DOHH2 (cell line): ENCODE measurements around the gene MYO1D.

Source experiments
- H3F3A ChIP-seq: fragments of 200-600 bp; sonication (generic), shearing (Covaris generic); 2 replicates; pipeline ENCODE4 v1.6.0; 2016; ENCODE audit warnings: antibody characterized with exemption, mild to moderate bottlenecking; ENCODE audit not compliant: control insufficient read depth, insufficient read depth
- H3K27ac ChIP-seq: fragments of 200-600 bp; sonication (generic); 2 replicates; pipeline ENCODE4 v1.5.1; 2014; ENCODE audit warnings: low read depth, mild to moderate bottlenecking, low read length, moderate library complexity
- H3K27me3 ChIP-seq: fragments of 200-600 bp; sonication (generic); 2 replicates; pipeline ENCODE4 v1.6.1; 2014; ENCODE audit warnings: mild to moderate bottlenecking, low read length, mixed read lengths; ENCODE audit not compliant: control insufficient read depth
- H3K36me3 ChIP-seq: fragments of 200-600 bp; sonication (generic); 2 replicates; pipeline ENCODE4 v1.6.1; 2014; ENCODE audit warnings: mild to moderate bottlenecking, low read length, moderate library complexity, mixed read lengths; ENCODE audit not compliant: control insufficient read depth
- H3K4me1 ChIP-seq: fragments of 200-600 bp; sonication (generic); 2 replicates; pipeline ENCODE4 v1.6.1; 2014; ENCODE audit warnings: mild to moderate bottlenecking, low read length, mixed read lengths; ENCODE audit not compliant: control insufficient read depth
- H3K4me2 ChIP-seq: fragments of 200-600 bp; sonication (generic); 2 replicates; pipeline ENCODE4 v1.6.0; 2014; ENCODE audit warnings: mild to moderate bottlenecking, low read length, moderate library complexity
- H3K4me3 ChIP-seq: fragments of 200-600 bp; sonication (generic); 2 replicates; pipeline ENCODE4 v1.5.1; 2014; ENCODE audit warnings: mild to moderate bottlenecking, low read length, mixed read lengths
- H3K79me2 ChIP-seq: fragments of 200-600 bp; sonication (generic); 2 replicates; pipeline ENCODE4 v1.6.1; 2014; ENCODE audit warnings: mild to moderate bottlenecking, low read length, mixed read lengths; ENCODE audit not compliant: control insufficient read depth
- H3K9me2 ChIP-seq: fragments of 200-600 bp; sonication (generic); replicated peaks from 2 replicates; pipeline ENCODE4 v1.6.1; 2014; ENCODE audit warnings: mild to moderate bottlenecking, low read length, mixed read lengths; ENCODE audit not compliant: control insufficient read depth
- H3K9me3 ChIP-seq: fragments of 200-600 bp; sonication (generic); 2 replicates; pipeline ENCODE4 v1.6.1; 2014; ENCODE audit warnings: antibody characterized with exemption, low read length, mixed read lengths; ENCODE audit not compliant: control insufficient read depth, insufficient read depth
- H4K20me1 ChIP-seq: fragments of 200-600 bp; sonication (generic); 2 replicates; pipeline ENCODE4 v1.6.0; 2014; ENCODE audit warnings: low read depth, mild to moderate bottlenecking, antibody characterized with exemption, low read length, moderate library complexity; ENCODE audit not compliant: control insufficient read depth, insufficient read depth
- CTCF ChIP-seq: fragments of 200-600 bp; sonication (generic); IDR thresholded peaks from one replicate; pipeline ENCODE4 v1.5.1; 2014; ENCODE audit warnings: antibody characterized with exemption, mild to moderate bottlenecking, low read depth, low read length; ENCODE audit not compliant: poor library complexity, severe bottlenecking
- EZH2phosphoT487 ChIP-seq: fragments of 200-600 bp; sonication (generic); IDR thresholded peaks from 2 replicates; pipeline ENCODE4 v1.6.1; 2017; ENCODE audit warnings: borderline replicate concordance, mild to moderate bottlenecking, antibody characterized with exemption, low read length, moderate library complexity, mixed read lengths

MYO1D gene

GRCh38 chr17:32820440-32820839, 56.5 kb downstream of the MYO1D start:
- H4K20me1 ChIP-seq, result no peaks in the 10 kb centered on the region
- H3K4me3 ChIP-seq, result no peak overlapping the region
- no peak overlapping the region for H3K4me2 ChIP-seq

GRCh38 chr17:32819787-32820186, 57.1 kb downstream of the MYO1D start:
- Histone ChIP-seq H3K4me1 (no peaks in the 10 kb centered on the region), H3K4me2 (no peak overlapping the region), H3K79me2 (no peaks in the 10 kb centered on the region), H3K9me3 (no peaks in the 10 kb centered on the region), H3K4me3 (no peak overlapping the region), H3K36me3 (no peaks in the 10 kb centered on the region), H3F3A (no peaks in the 10 kb centered on the region), H3K27me3 (peaks cover 18% of the 10 kb centered on the region), H4K20me1 (no peaks in the 10 kb centered on the region), H3K27ac (no peak overlapping the region), H3K9me2 (no peaks in the 10 kb centered on the region)
- TF ChIP-seq EZH2phosphoT487, result no peak
- no peak for TF ChIP-seq CTCF

More at GRCh38 chr17:32820440-32820839, 56.5 kb downstream of the MYO1D start:
- Histone ChIP-seq H3K4me1 (no peaks in the 10 kb centered on the region), H3K79me2 (no peaks in the 10 kb centered on the region), H3K9me2 (no peaks in the 10 kb centered on the region), H3K9me3 (no peaks in the 10 kb centered on the region), H3K36me3 (no peaks in the 10 kb centered on the region), H3F3A (no peaks in the 10 kb centered on the region), H3K27ac (no peak overlapping the region), H3K27me3 (peaks cover 17% of the 10 kb centered on the region)
- no peak for TF ChIP-seq CTCF
- no peak for TF ChIP-seq EZH2phosphoT487

GRCh38 chr17:32819035-32819434, 57.9 kb downstream of the MYO1D start:
- no peaks in the 10 kb centered on the region for H3K36me3 ChIP-seq
- H3K4me3 ChIP-seq, result no peak overlapping the region
- TF ChIP-seq EZH2phosphoT487 (no peak), CTCF (no peak)
- peaks cover 16% of the 10 kb centered on the region for H3K27me3 ChIP-seq
- H3K9me3 ChIP-seq, result no peaks in the 10 kb centered on the region
- no peak overlapping the region for H3K4me2 ChIP-seq
- no peak overlapping the region for H3K27ac ChIP-seq
- no peaks in the 10 kb centered on the region for H3K79me2 ChIP-seq
- no peaks in the 10 kb centered on the region for H3K4me1 ChIP-seq
- no peaks in the 10 kb centered on the region for H4K20me1 ChIP-seq
- no peaks in the 10 kb centered on the region for H3F3A ChIP-seq
- no peaks in the 10 kb centered on the region for H3K9me2 ChIP-seq
